ENCODE data around the gene OSM.
"Not testable (repeated sequence)": the region's sequence is repeated elsewhere in the genome, so short reads cannot be mapped to it uniquely, and the experiment has no call there.

OSM gene

DNA sequence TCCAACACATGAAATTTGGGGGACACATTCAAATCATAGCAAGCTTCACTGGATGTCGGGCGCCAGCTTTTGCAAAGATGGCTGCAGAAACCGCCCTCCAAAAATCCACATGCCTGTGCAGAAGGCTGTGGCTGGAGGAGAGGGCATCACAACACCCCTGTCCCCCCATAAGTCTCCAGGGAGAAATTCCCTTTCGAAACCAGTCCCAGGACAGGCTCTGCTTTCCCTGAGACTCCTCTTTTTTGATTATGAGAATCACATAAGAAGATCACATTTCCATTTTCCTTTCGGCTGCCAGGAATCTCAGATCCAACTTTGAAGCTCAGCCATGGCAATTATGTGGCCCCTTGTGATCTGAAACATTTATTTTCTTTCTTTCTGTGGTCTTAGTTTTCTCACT, 29.8 kb downstream of the OSM start:
- TF ChIP-seq, protein P1, sequence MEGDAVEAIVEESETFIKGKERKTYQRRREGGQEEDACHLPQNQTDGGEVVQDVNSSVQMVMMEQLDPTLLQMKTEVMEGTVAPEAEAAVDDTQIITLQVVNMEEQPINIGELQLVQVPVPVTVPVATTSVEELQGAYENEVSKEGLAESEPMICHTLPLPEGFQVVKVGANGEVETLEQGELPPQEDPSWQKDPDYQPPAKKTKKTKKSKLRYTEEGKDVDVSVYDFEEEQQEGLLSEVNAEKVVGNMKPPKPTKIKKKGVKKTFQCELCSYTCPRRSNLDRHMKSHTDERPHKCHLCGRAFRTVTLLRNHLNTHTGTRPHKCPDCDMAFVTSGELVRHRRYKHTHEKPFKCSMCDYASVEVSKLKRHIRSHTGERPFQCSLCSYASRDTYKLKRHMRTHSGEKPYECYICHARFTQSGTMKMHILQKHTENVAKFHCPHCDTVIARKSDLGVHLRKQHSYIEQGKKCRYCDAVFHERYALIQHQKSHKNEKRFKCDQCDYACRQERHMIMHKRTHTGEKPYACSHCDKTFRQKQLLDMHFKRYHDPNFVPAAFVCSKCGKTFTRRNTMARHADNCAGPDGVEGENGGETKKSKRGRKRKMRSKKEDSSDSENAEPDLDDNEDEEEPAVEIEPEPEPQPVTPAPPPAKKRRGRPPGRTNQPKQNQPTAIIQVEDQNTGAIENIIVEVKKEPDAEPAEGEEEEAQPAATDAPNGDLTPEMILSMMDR (IDR thresholded peaks at IDR 0.05; ENCODE audit: low read depth, low read length, missing control alignments): no peak
- in situ Hi-C loops (cut with HindIII; ENCODE audit: low sequenced_read_pairs): no loop called here
- no peak overlapping the region for H3K4me3 ChIP-seq (ENCODE audit: low read depth, low read length)
- no peak for DNase-seq (ENCODE audit: low read depth)

DNA sequence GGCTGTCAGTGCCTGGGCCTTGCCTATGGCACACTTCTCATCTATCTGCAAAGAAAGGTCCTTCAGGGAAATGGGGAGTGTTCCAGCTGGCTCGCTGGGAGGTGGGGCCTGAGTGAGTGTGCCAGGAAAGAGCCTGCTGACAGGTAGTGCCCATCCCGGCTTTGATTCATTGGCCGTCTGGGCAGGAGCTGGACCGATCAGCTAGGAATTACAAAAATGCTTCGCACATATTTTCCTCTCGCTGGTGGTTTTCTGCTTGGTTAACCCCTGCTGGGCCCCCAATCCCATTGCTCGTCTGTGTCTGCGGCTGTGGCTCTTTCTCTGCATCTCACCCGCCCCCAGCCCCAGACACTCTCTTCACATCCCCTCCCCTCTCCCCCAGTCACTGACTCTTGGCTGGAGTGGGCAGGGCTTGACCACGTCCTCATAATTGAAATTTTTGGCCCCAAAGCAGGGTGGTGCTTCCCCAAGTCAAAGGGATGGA, 30.9 kb downstream of the OSM start:
- in situ Hi-C loops (cut with HindIII; ENCODE audit: low sequenced_read_pairs): no loop called here
- H3K4me3 ChIP-seq (ENCODE audit: low read depth, low read length): no peak overlapping the region
- peak; percentile 95 for DNase-seq (ENCODE audit: low read depth)
- TF ChIP-seq, protein P1 (IDR thresholded peaks at IDR 0.05; ENCODE audit: low read depth, low read length, missing control alignments): no peak

DNA sequence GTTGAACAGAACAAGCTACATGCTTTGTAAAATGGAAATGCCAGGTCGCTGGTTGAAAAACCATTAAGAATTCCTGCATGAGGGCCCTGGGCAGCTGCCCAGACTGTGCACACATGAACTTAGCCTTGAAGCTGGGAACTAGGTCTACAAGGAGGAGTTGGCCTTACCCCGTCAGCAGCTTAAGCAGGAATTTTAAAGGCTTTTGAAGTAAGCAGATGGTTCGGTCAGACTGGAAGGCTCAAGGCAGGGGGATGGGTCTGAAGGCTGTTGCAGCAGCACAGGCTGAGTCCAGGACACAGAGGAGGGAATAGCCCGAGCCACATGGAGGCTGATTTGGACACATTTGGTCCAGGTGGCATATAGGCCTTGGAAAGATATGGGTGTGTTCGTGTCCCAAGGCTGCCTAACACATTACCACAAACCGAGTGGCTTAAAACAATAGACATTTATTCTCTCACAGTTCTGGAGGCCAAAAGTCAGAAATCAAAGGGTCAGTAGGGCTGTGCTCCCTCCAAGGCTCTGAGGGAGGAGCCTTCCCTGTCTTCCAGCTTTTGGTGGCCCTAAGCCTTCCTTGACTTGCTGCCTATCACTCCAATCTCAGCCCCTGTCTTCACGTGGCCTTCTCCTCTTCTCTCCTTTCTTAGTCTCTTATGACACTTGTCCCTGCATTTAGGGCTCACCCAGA, 31.7 kb downstream of the OSM start:
- DNase-seq (ENCODE audit: low read depth): peak; percentile 93
- H3K4me3 ChIP-seq (ENCODE audit: low read depth, low read length): no peak overlapping the region
- TF ChIP-seq, protein P1 (IDR thresholded peaks at IDR 0.05; ENCODE audit: low read depth, low read length, missing control alignments): no peak
- in situ Hi-C loops (cut with HindIII; ENCODE audit: low sequenced_read_pairs): no loop called here

DNA sequence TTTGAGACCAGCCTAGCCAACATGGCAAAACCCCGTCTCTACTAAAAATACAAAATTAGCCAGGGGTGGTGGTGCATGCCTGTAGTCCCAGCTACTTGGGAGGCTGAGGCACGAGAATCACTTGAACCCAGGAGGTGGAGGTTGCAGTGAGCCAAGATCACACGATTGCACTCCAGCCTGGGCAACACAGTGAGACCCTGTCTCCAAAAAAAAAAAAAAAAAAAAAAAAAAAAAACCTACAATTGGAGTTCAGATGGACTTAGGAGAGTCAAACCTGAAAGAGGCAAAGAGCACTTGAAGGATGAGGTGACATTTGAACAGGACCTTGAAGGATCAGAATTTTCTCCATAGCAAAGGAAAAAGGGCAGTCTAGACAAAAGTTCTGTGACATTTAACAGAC, 32.3 kb downstream of the OSM start:
- in situ Hi-C loops (cut with HindIII; ENCODE audit: low sequenced_read_pairs); H3K4me3 ChIP-seq (ENCODE audit: low read depth, low read length); DNase-seq (ENCODE audit: low read depth): not testable (repeated sequence)

DNA sequence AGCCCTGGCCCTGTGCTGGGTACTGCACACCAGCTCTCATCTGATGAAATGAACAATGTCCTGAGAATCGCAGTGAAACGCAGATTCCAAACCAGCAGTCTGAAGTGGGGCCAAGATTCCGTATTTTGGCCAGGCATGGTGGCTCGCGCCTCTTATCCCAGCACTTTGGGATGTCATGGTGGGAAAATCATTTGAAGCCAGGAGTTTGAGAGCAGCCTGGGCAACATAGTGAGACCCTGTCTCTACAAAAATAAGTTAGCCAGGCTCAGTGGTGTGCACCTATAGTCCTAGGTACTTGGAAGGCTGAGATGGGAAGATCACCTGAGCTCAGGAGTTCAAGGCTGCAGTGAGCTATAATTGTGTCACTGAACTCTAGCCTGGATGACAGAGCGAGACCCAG, 33.1 kb downstream of the OSM start:
- no peak for DNase-seq (ENCODE audit: low read depth)
- no peak overlapping the region for H3K4me3 ChIP-seq (ENCODE audit: low read depth, low read length)
- TF ChIP-seq, protein P1 (IDR thresholded peaks at IDR 0.05; ENCODE audit: low read depth, low read length, missing control alignments): no peak
- in situ Hi-C loops (cut with HindIII; ENCODE audit: low sequenced_read_pairs): no loop called here

DNA sequence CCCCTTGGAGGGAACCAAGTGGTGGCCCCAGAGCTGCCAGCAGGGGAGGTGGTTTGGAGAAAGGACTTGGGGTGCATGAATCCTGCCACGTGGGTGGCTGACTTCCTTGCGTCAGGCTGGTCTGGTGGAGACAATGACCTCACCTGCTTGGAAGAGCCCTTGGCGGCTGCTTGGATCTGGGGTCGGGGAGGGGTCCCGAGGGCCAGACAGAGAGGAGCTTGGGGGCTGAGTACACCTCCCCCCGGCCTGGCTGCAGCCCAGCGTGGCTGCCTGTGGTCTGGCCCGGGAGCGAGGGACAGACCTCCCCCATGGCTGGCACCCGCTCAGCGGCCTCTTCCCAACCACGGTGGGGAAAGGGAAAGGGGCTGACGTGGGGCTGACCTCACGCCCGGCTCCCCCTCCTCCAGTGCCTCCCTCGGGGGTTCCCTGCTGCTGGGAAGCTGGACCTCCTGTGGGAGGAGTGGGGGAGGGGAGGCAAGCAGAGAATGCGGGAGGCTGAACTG, 33.9 kb downstream of the OSM start:
- DNase-seq (ENCODE audit: low read depth): peak; percentile 75
- in situ Hi-C loops (cut with HindIII; ENCODE audit: low sequenced_read_pairs): no loop called here

More for the DNA sequence above, 33.9 kb downstream of the OSM start:
- no peak overlapping the region for H3K4me3 ChIP-seq (ENCODE audit: low read depth, low read length)
- TF ChIP-seq, protein P1 (IDR thresholded peaks at IDR 0.05; ENCODE audit: low read depth, low read length, missing control alignments): no peak
